ENCODE results near the gene NAT14.
A peak's percentile ranks its signal among the peaks of the same experiment; 100 is the strongest.

The NAT14 gene

GRCh38 chr19:55453511-55454260 is 31.3 kb upstream of the NAT14 start:
- no peak for DNase-seq (ENCODE audit: low spot score)

DNA sequence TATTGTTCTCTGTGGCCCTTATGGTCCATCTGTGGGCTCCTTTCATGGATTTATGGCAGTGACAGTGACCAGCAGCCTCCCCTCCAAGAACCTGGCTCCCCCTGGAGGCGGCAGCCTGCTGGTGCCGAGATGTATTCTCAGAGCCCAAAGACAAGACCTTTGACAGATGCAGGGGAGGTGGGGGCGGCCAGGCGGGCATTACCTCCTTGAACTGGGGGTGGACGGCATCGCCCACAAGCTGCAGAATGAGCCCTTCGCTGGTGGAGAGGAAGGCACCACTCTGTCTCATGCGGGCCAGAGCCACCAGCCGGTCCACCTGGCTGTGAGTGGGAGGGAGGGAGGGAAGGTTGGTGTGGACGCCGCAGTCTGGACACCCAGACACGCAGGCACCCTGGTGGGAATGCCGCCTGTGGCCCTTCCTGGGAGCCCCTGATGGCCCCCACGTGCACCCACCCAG is 30.2 kb upstream of the NAT14 start:
- peak; percentile 57 for DNase-seq (ENCODE audit: low spot score)

DNA sequence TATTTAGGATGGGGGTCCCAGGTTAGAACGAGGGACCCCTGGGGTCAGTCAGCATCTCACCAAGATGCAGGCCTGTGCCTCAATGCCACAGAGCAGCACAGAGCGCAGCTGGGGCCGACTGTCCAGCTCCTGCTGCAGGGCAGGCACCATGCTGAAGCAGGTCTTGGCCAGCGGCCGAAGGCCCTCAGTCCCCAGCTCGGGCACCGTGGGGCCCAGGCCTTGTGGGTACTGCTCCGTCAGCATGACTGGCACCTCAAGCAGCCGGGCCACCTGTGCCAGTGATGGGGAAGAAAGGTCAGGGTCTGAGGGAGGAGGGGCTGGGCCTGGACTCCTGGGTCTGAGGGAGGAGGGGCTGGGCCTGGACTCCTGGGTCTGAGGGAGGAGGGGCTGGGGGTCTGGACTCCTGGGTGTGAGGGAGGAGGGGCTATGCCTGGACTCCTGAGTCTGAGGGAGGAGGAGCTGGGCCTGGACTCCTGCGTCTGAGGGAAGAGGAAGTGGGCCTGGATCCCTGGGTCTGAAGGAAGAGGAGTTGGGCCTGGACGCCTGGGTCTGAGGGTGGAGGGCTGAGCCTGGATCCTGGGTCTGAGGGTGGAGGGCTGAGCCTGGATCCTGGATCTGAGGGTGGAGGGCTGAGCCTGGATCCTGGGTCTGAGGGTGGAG is 29.3 kb upstream of the NAT14 start:
- DNase-seq (ENCODE audit: low spot score) = no peak

DNA sequence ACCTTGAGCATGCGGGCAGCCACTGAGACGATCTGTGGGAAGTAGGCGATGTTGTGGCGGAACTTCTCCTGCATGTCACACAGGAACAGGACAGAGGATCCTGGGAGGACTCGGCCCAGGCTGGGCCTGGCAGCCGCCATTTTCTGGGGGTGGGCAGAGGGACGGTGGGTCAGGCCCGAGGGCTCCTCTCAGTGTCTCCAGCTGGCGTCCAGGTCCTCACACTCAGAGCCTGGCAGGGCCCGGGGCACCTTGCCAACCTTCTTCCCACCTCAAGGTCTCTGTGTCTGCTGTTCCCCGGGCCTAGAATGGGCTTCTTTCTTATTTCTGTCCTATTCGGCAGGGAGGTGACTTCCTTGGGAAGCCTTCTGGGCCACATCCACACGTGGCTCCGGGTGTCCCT is 28.6 kb upstream of the NAT14 start:
- no peak for DNase-seq (ENCODE audit: low spot score)

DNA sequence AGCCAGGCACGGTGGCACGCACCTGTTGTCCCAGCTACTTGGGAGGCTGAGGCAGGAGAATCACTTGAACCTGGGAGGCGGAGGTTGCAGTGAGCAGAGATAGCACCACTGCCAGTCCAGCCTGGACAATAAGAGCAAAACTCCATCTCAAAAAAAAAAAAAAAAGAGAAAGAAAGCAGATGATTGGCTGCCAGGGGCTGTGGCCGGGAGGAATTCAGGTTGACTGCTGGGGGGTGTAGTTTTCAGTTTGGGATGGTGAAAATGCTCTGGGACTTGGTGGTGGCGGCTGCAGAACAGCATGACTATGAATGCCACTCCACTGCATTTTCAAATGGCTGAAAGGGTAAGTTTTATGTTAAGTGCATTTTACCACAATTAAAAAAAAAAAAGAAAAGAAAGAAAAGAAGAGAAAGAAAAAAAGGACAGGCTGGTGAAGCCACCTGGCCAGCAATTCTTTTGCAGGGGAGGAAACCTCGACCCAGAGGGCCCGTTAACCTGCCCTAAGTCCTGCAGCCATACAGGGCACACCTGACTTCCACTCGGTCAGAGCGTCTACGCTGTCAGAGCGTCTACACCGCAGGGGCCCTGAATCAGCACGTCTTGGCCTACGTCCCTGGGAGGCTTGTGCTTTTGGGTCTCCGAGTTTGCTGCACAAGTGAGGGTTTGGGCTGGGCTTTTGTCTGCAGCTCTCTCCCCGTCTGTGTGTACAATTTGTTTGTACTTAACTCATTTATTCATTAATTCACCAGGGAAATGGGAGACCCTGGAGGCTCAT is 27.1 kb upstream of the NAT14 start:
- no peak for DNase-seq (ENCODE audit: low spot score)

DNA sequence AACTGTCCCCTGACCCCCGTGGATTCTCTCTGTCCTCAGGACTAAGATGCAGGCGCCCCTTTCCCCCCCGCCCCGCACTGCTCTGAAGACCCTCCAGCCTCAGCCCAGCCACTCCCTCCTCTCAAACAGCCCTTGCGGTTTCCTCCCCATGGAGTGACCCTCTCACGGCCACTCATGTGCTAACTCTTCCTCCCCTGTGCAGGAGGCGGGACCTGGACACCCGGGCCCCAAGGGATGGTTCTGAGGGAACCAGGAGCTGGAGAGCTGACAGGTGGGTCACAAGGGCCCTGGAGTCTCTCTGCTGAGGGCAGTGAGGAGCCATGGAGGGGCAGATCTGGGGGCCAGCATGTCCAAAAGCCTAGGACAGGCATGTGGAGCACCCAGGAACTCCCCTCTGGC is 25.4 kb upstream of the NAT14 start:
- DNase-seq (ENCODE audit: low spot score) = no peak

GRCh38 chr19:55459950-55460657 is 24.9 kb upstream of the NAT14 start:
- no peak for DNase-seq (ENCODE audit: low spot score)

DNA sequence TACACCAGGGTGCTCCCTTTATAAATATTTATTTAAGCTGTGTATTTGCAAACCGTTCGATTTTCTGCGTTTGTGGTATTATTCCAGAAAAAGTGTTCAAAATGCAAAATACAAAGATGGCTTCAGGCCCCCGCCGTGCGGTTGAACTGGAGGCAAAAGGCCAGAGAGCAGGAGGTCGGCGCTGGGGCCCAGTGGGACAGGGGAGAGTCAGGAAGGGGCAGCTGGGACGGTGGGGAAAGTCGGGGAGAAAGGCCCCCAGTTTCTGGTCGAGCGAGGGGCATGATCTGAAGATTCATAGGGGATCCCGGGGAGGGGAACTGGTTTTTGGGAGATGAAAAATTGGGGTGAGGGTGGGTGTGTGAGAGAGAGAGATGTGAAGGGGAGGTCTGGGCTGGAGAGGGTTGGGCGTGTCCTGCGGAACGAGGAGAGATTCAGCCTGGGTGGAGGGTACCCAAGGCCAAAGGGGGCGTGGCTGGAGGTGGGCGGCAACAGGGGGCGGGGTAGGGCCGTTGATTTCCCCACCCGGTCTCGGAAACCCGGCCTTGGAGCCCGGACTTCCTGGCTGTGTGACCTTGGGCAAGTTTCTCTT is 24.2 kb upstream of the NAT14 start:
- DNase-seq (ENCODE audit: low spot score) = peak; percentile 55

GRCh38 chr19:55461259-55461973 is 23.6 kb upstream of the NAT14 start, which contains the start of gene ISOC2:
ISOC2 (minus strand) TSS chr19:55461642; CDS start chr19:55456486, 5,156 bp downstream.
- DNase-seq (ENCODE audit: low spot score) = peak; percentile 100

- peak; percentile 35 for DNase-seq (ENCODE audit: low spot score)
Measured at GRCh38 chr19:55461974-55462626, 22.9 kb upstream of the NAT14 start.

DNA sequence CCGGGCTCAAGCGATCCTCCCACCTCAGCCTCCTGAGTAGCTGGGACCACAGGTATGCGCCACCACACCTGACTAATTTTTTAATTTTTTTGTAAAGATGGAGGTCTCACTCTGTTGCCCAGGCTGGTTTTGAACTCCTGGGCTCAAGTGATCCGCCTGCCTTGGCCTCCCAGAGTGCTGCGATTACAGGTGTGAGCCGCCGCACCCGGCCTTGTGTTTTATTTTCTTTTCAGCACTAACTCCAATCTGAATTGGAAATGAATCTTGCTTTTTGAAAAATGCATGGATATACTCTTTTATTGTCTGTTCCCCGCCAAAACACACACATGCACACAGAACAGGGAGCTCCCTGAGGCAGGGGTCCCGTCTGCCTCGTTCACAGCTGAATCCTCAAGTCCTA is 22.3 kb upstream of the NAT14 start:
- DNase-seq (ENCODE audit: low spot score) = no peak

DNA sequence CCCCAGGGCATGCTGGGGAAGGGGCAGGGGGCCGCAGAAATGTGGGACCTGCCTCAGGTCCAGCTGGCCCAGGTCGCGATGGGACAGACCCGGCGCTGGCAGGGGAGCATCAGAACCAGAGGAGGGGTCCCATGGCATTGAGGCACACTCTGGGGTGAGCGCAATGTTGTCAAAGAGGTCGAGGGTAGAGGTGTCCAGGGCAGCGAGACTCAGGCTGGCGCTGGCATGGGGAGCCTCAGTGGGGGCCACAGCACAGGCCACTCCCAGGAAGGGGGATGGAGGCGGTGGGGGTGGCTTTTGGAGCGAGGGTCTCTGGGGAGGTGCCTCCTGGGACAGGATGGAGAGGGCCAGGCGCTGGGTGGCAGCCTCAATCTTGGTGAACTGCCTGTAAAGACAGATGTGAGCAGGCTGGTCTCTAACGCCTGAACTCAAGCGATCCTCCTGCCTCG is 21.4 kb upstream of the NAT14 start:
- DNase-seq (ENCODE audit: low spot score) = no peak

GRCh38 chr19:55464039-55464661 is 20.8 kb upstream of the NAT14 start:
- no peak for DNase-seq (ENCODE audit: low spot score)

DNA sequence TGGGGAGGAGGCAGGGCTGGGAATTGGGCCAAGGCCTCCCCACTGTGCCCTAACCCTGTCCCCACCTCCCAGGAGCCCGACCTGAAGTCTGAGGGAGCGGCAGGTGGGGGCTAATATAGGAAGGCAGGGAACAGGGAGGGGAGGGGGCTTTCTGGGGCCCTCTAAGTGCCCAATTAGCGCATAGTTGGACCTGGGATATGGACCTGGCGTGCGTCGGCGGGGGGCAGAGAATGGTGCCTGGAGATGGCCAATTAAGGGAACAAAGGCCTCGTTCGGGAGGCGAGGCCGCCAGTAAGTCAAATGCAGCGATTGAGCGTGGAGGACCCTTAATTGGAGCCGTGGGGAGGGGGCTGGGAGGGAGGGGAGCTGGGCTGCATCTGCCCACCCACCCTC is 20.3 kb upstream of the NAT14 start, which contains the start of gene C19orf85:
TSS of gene C19orf85 (minus strand) at position 90 of the 393 bp plus-strand sequence. CDS start 197 bp downstream, outside the sequence.
- DNase-seq (ENCODE audit: low spot score) = no peak

GRCh38 chr19:55465460-55466240 is 19.3 kb upstream of the NAT14 start:
- no peak for DNase-seq (ENCODE audit: low spot score)

- DNase-seq (ENCODE audit: low spot score) = no peak
Measured at GRCh38 chr19:55466241-55466614, 18.8 kb upstream of the NAT14 start.

DNA sequence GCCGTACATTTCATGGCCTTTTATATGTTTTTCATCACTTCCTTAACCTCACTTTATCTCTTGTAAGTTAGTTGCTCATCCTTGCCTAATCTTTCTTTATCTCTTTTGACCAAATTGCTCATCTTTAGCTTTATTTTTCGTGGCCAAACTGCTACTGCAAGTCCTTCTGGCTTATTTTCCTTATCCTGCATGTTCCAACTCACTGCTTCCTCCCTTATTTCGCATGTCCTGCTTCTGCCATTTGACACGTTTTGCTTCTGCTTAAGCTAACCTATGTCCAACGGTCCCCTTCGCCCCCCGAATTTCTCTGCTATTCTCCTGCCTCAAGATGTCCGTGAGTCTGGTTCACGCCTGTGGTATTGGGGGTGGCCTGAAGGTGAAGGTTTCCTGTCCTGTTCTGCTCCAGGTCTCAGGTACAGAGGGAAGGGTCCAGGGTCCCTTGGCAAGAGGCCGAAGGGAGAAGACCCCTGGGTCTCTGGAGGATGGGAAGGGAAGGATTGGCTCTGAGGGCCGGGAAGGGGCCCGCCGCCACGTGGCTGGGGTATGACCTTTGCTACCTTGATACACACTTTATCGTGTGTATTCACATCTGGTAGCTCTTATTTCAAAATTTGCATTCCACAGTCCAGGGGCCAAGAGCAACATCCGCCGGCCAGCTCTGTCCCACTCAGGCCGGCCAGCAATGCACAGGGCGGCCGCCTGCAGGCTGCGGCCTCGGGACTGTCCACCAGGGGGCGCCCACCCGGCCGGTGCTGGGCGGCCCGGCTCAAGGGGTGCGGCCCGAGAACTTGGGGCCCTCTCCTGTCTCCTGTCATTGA is 17.5 kb upstream of the NAT14 start:
- peak; percentile 64 for DNase-seq (ENCODE audit: low spot score)

- DNase-seq (ENCODE audit: low spot score) = no peak
Measured at GRCh38 chr19:55468054-55468393, 17.0 kb upstream of the NAT14 start.

All from RKO (cell line).